ENCODE data around the gene ICAM5.

DNA sequence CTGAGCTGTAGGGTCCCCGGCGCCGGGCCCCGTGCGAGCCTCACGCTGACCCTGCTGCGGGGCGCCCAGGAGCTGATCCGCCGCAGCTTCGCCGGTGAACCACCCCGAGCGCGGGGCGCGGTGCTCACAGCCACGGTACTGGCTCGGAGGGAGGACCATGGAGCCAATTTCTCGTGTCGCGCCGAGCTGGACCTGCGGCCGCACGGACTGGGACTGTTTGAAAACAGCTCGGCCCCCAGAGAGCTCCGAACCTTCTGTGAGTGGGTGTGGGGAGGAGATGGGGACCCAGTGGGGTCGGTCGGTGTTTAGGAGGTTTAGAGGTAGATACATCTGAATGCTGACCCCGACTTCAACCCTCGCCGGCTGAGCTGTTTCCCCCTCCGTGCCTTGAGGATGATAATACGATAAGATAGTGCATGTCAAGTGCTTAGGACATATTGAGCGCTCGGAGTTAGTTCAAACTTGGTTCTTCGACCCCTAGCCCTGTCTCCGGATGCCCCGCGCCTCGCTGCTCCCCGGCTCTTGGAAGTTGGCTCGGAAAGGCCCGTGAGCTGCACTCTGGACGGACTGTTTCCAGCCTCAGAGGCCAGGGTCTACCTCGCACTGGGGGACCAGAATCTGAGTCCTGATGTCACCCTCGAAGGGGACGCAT, 1.9 kb downstream of the ICAM5 start:
- TF ChIP-seq, protein P1, sequence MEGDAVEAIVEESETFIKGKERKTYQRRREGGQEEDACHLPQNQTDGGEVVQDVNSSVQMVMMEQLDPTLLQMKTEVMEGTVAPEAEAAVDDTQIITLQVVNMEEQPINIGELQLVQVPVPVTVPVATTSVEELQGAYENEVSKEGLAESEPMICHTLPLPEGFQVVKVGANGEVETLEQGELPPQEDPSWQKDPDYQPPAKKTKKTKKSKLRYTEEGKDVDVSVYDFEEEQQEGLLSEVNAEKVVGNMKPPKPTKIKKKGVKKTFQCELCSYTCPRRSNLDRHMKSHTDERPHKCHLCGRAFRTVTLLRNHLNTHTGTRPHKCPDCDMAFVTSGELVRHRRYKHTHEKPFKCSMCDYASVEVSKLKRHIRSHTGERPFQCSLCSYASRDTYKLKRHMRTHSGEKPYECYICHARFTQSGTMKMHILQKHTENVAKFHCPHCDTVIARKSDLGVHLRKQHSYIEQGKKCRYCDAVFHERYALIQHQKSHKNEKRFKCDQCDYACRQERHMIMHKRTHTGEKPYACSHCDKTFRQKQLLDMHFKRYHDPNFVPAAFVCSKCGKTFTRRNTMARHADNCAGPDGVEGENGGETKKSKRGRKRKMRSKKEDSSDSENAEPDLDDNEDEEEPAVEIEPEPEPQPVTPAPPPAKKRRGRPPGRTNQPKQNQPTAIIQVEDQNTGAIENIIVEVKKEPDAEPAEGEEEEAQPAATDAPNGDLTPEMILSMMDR (IDR thresholded peaks at IDR 0.05; ENCODE audit: poor library complexity), result no peak
- TF ChIP-seq EZH2 (IDR thresholded peaks at IDR 0.05; ENCODE audit: borderline replicate concordance) (peak; percentile 91), EZH2phosphoT487 (IDR thresholded peaks at IDR 0.05; ENCODE audit: low read depth, severe bottlenecking, unreplicated experiment) (peak; percentile 51)
